ENCODE measurements around the gene NR2C2. TPM values are rescaled to one million over a fixed set of nuclear protein-coding genes. Genes with fewer than 3 reads are reported as not detected.
A peak's percentile ranks its signal among the peaks of the same experiment; 100 is the strongest.

The NR2C2 gene
- total and polyA plus RNA-seq, 10 of the 15 experiments (the other 5 are each of a cell fraction or from before 2014, with no cell fraction given): 2.7 to 30.3 (median 18.3) TPM

GRCh38 chr3:14947100-14947885, at the start of gene NR2C2 (continued):
- TF ChIP-seq, protein P1, sequence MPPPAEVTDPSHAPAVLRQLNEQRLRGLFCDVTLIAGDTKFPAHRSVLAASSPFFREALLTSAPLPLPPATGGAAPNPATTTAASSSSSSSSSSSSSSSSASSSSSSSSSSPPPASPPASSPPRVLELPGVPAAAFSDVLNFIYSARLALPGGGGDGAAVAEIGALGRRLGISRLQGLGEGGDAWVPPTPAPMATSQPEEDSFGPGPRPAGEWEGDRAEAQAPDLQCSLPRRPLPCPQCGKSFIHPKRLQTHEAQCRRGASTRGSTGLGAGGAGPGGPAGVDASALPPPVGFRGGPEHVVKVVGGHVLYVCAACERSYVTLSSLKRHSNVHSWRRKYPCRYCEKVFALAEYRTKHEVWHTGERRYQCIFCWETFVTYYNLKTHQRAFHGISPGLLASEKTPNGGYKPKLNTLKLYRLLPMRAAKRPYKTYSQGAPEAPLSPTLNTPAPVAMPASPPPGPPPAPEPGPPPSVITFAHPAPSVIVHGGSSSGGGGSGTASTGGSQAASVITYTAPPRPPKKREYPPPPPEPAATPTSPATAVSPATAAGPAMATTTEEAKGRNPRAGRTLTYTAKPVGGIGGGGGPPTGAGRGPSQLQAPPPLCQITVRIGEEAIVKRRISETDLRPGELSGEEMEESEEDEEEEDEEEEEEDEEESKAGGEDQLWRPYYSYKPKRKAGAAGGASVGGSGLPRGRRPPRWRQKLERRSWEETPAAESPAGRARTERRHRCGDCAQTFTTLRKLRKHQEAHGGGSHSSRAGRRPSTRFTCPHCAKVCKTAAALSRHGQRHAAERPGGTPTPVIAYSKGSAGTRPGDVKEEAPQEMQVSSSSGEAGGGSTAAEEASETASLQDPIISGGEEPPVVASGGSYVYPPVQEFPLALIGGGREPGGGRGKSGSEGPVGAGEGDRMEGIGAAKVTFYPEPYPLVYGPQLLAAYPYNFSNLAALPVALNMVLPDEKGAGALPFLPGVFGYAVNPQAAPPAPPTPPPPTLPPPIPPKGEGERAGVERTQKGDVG (CRISPR knock-in tag; IDR thresholded peaks at IDR 0.05): no peak
- TF ChIP-seq POLR2A (IDR thresholded peaks at IDR 0.05; ENCODE audit: low read depth, low read length): peak; percentile 79
- TF ChIP-seq IRF4 (IDR thresholded peaks at IDR 0.05; ENCODE audit: low read depth, low read length): no peak
- peak; percentile 41; the same call in 1 of the 2 replicates for TF ChIP-seq LARP7 (IDR thresholded peaks at IDR 0.05)
- TF ChIP-seq MYC (IDR thresholded peaks at IDR 0.05; ENCODE audit: insufficient read depth, insufficient read length, insufficient replicate concordance, low read length, severe bottlenecking): no peak
- TF ChIP-seq RUNX3 (IDR thresholded peaks at IDR 0.05; ENCODE audit: low read length): peak; percentile 38; the same call in 1 of the 2 replicates
- TF ChIP-seq PAX5 (IDR thresholded peaks at IDR 0.05; ENCODE audit: borderline replicate concordance, low read depth, low read length): peak; percentile 41; the same call in 1 of the 2 replicates
- TF ChIP-seq, protein P2, sequence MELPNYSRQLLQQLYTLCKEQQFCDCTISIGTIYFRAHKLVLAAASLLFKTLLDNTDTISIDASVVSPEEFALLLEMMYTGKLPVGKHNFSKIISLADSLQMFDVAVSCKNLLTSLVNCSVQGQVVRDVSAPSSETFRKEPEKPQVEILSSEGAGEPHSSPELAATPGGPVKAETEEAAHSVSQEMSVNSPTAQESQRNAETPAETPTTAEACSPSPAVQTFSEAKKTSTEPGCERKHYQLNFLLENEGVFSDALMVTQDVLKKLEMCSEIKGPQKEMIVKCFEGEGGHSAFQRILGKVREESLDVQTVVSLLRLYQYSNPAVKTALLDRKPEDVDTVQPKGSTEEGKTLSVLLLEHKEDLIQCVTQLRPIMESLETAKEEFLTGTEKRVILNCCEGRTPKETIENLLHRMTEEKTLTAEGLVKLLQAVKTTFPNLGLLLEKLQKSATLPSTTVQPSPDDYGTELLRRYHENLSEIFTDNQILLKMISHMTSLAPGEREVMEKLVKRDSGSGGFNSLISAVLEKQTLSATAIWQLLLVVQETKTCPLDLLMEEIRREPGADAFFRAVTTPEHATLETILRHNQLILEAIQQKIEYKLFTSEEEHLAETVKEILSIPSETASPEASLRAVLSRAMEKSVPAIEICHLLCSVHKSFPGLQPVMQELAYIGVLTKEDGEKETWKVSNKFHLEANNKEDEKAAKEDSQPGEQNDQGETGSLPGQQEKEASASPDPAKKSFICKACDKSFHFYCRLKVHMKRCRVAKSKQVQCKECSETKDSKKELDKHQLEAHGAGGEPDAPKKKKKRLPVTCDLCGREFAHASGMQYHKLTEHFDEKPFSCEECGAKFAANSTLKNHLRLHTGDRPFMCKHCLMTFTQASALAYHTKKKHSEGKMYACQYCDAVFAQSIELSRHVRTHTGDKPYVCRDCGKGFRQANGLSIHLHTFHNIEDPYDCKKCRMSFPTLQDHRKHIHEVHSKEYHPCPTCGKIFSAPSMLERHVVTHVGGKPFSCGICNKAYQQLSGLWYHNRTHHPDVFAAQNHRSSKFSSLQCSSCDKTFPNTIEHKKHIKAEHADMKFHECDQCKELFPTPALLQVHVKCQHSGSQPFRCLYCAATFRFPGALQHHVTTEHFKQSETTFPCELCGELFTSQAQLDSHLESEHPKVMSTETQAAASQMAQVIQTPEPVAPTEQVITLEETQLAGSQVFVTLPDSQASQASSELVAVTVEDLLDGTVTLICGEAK (IDR thresholded peaks at IDR 0.05; ENCODE audit: borderline replicate concordance): no peak
- TF ChIP-seq RFX5 (IDR thresholded peaks at IDR 0.05; ENCODE audit: low read depth, low read length): no peak
- peak; percentile 45; the same call in 1 of the 2 replicates for TF ChIP-seq TCF12 (IDR thresholded peaks at IDR 0.05; ENCODE audit: low read depth, low read length)
- TF ChIP-seq NKRF (conservative IDR thresholded peaks at IDR 0.05): peak; percentile 78
- peak; percentile 77 for TF ChIP-seq GATAD2B (conservative IDR thresholded peaks at IDR 0.05; ENCODE audit: low read depth)
- peak; percentile 33; the same call in 1 of the 2 replicates for TF ChIP-seq SMARCA5 (IDR thresholded peaks at IDR 0.05)
- no peak for TF ChIP-seq HDAC6 (IDR thresholded peaks at IDR 0.05; ENCODE audit: unreplicated experiment)
- TF ChIP-seq, protein P3, sequence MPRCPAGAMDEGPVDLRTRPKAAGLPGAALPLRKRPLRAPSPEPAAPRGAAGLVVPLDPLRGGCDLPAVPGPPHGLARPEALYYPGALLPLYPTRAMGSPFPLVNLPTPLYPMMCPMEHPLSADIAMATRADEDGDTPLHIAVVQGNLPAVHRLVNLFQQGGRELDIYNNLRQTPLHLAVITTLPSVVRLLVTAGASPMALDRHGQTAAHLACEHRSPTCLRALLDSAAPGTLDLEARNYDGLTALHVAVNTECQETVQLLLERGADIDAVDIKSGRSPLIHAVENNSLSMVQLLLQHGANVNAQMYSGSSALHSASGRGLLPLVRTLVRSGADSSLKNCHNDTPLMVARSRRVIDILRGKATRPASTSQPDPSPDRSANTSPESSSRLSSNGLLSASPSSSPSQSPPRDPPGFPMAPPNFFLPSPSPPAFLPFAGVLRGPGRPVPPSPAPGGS (IDR thresholded peaks at IDR 0.05; ENCODE audit: borderline replicate concordance, insufficient read depth, low read depth, low read length, poor library complexity, severe bottlenecking): peak; percentile 25
